Coronary artery (tissue), 2 donors: ENCODE measurements around the gene AKIRIN2.

Experiments
- DNase-seq: peaks from one replicate; pipeline ENCODE4 v3.0.0-alpha.2; 2017; ENCODE audit warnings: low spot score
- H3K27ac ChIP-seq, 2 donors: fragments of 200-600 bp; sonication (generic); one replicate each; pipeline ENCODE4 v1.5.1; 2016 to 2019
- H3K4me3 ChIP-seq: fragments of 200-600 bp; sonication (generic); 2 replicates; pipeline ENCODE4 v1.5.1; 2016; ENCODE audit warnings: mild to moderate bottlenecking, moderate library complexity
- TF ChIP-seq, protein P1 (sequence below): fragments of 200-600 bp; sonication (generic); IDR thresholded peaks from one replicate; pipeline ENCODE4 v1.5.1; 2019; ENCODE audit warnings: antibody characterized with exemption

The AKIRIN2 gene

DNA sequence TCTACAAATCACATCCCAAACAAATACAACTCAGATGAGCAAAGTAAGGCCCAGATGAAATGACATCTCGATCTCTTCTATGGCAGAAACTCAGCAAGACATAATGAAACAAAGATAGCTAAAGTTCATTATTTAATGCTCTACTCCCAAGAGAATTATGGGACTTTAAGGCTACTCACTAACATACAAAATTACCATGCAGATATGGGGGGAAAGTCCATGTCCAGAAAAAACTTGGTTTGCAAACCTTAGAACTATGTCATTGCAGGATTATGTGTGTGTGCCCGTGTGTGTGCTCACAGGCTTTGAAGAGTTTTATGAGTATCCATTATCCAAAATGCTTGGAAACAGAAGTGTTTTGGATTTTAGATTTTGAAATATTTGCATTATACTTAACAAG lies 34.0 kb downstream of the AKIRIN2 start:
- no peak overlapping the region for H3K27ac ChIP-seq
- TF ChIP-seq, protein P1, sequence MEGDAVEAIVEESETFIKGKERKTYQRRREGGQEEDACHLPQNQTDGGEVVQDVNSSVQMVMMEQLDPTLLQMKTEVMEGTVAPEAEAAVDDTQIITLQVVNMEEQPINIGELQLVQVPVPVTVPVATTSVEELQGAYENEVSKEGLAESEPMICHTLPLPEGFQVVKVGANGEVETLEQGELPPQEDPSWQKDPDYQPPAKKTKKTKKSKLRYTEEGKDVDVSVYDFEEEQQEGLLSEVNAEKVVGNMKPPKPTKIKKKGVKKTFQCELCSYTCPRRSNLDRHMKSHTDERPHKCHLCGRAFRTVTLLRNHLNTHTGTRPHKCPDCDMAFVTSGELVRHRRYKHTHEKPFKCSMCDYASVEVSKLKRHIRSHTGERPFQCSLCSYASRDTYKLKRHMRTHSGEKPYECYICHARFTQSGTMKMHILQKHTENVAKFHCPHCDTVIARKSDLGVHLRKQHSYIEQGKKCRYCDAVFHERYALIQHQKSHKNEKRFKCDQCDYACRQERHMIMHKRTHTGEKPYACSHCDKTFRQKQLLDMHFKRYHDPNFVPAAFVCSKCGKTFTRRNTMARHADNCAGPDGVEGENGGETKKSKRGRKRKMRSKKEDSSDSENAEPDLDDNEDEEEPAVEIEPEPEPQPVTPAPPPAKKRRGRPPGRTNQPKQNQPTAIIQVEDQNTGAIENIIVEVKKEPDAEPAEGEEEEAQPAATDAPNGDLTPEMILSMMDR, result no peak
- H3K4me3 ChIP-seq, result no peak overlapping the region
- no peak for DNase-seq

DNA sequence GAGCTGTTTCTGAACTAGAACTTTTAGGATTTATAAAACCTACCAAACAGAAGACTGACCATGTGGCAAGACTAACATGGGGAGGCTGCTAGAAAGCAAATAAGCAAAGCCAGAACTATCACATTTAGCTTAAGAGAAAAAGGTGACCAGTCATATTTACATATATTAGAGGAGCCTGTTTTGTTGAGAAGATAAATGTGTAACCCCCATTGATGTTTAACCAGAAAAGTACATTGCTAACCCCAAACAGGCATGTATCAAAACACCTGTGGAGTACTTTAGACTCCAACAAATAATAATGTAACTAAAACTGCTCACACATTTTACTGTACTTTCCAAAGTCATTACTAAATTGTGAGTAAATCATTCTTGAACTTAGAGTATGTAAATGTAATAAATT lies 35.0 kb downstream of the AKIRIN2 start:
- DNase-seq, result no peak
- TF ChIP-seq, protein P1, result no peak
- Histone ChIP-seq H3K4me3 (no peak overlapping the region), H3K27ac (no peak overlapping the region)

DNA sequence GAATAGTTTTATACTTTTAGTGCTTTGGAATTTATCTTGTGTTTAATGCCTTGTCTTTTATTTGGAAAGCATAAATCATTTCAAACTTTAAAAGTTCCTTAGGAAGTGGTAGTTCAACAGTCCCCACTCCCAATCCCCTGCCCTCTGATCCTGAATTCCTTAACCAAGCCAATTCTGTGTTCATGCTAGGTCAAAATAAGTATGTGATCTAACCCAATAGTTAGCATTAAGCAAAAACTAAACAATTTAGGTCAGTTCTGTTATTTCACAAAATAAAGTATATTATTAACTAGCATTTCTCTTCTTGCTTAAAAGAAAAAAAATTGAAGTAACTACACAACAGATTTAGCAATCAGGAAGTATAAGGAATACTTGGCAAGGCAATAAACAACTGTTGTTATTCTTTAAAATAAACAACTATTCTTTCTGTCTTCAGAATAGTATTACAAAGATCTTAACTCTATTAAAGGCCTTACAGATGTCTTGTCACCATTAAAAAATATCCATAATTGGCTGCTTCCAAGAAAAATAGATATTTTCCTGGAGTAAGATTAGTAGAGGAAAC lies 37.0 kb downstream of the AKIRIN2 start:
- DNase-seq, result no peak
- H3K27ac ChIP-seq, result no peak overlapping the region
- TF ChIP-seq, protein P1, result no peak
- no peak overlapping the region for H3K4me3 ChIP-seq

DNA sequence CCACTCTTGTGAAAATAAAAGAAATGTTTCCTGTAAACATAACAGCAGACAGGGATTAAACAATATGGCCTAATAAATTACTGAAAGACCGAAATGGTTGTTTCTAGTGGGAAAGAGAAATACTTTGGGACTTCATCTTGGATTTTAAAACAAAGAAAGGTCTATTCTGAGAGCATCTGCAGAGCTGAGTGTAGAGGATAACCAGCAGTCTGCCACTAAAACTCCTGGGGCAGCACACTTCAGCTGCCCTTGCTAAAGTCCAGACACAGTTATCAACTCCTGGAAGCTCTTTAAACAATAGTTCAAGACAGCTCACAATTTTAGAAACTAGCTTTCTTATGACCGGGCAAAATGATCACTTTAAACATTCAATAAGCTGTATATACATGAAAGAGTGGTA lies 38.6 kb downstream of the AKIRIN2 start:
- TF ChIP-seq, protein P1, result no peak
- H3K4me3 ChIP-seq, result no peak overlapping the region
- no peak overlapping the region for H3K27ac ChIP-seq
- no peak for DNase-seq

DNA sequence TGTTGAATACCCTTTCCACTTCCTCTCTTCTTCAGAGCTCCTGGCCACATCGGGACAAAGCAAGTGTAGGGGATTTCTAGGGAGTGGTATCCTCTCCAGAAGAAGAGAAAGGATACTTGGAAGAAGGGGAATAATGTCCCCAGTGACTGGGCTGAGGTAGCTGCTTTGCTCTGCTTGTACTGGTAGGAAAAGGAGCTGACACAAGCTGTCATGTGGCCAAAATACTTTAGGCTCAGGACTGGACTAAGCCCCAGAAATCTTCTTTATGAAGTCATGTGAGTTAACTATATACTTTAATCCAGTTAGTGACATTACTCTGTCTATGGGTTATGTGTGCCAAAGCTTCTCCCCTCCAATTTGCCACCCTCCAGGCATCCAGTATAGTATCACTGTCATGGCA lies 40.5 kb downstream of the AKIRIN2 start:
- TF ChIP-seq, protein P1, result no peak

DNA sequence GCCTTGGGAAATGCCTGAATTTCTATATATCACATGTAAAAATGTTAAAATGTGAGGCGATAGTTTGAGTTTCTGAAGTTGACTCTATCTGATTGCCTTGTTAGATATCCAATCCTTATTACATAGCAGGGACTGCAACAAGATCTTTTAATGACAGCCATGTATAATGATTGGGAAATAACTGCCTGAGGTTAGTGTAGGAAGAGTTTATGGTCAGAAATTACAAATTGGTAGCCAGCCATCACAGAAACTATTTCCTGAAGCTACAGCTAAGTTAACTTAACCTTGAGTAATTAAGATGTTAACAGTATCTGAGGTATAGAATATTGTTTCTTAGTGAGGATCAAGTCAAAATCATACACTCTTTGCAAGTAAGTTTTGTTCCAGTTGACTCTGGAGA lies 41.0 kb downstream of the AKIRIN2 start:
- no peak for DNase-seq
- TF ChIP-seq, protein P1, result no peak
- H3K4me3 ChIP-seq, result no peak overlapping the region
- H3K27ac ChIP-seq, result no peak overlapping the region

More for the DNA sequence above, 40.5 kb downstream of the AKIRIN2 start:
- Histone ChIP-seq H3K27ac (no peak overlapping the region), H3K4me3 (no peak overlapping the region)
- no peak for DNase-seq

DNA sequence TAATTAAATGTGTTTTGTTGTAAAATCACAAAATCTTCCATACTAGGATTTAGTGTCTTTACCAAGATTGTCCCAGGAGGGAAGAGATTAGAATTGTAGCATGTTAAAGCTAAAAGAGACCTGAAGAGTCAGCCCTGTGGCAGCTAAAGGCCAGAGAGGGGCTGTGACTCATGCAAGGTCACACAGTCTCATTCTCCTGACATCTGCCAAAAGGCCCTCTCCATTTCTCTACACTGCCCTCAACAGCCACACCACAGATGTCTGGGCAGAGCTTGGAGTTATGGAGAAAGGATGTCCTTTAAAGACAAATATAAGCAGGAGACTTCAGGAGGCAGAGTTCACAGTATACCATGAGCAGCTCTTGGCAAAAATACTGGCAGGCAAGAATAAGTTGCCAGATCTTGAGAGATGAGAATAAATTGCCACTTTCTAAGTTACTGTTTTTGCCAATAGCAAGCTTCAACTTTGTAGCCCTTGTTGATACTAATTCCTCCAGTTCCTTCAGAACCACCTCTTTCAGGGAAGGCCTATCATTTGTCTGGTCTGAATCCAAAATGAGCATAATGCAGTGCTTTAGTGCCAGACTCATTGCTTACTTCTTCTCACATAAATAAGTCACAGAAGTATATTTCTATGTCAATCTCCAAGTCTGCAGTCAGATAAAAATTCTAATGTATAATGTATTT lies 41.7 kb downstream of the AKIRIN2 start:
- TF ChIP-seq, protein P1, result no peak
- Histone ChIP-seq H3K4me3 (no peak overlapping the region), H3K27ac (peak overlapping the region in 1 of 2 donors; percentile 13)
- no peak for DNase-seq
